ENCODE results near the gene LCE1C. TPM values are rescaled to one million over a fixed set of nuclear protein-coding genes. Genes with fewer than 3 reads are reported as not detected.

The LCE1C gene
- total and polyA plus RNA-seq, 2 of the 8 experiments (the other 6 are each of a cell fraction or from before 2014, with no cell fraction given), result not detected

GRCh38 chr1:152761609-152762213, 44.7 kb downstream of the LCE1C start (continued):
- TF ChIP-seq TBP (IDR thresholded peaks at IDR 0.05; ENCODE audit: low read depth, low read length), result no peak
